NCI-H2196 treated with DMSO at 0.1 percent for 48 hours (cell line): ENCODE measurements around the gene DIP2C.
"Not testable (repeated sequence)": the region's sequence is repeated elsewhere in the genome, so short reads cannot be mapped to it uniquely, and the experiment has no call there.

ENCODE experiments used
- DNase-seq: peaks from one replicate; lab custom pipeline; 2025; ENCODE audit not compliant: unreplicated experiment; lab: John Stamatoyannopoulos, UW

Gene DIP2C

GRCh38 chr10:697097-697875 is 7.8 kb upstream of the DIP2C start:
- no peak for DNase-seq

- DNase-seq = no peak
These were observed 5.9 kb upstream of the DIP2C start for GRCh38 chr10:695396-695795.

- no peak for DNase-seq
These were observed 4.0 kb upstream of the DIP2C start for GRCh38 chr10:693506-693905.

- no peak for DNase-seq
These were observed 3.3 kb upstream of the DIP2C start for GRCh38 chr10:692682-693351.

DNA sequence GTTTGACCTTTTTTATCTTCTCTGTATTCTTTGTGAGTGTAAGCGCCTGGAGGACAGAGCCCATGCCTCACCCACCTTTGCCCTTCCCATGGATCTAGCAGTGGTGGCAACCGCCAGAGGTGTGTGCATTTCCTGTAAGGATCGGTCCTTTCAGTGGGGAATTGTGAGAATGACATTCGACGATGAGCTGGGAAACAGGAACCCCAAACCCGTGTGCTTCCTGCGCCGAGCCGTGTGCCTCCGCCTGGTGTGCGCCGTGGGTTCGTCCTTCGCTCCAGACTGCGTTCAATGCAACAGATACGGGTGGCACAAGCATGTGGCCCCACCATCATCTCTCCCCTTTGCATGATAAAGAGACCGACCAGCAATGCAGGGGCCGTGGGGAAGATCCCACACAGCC is 1.7 kb upstream of the DIP2C start:
- no peak for DNase-seq

- DNase-seq = no peak
These were observed 1.1 kb upstream of the DIP2C start for GRCh38 chr10:690372-691161.

- no peak for DNase-seq
These were observed 382 bp downstream of the DIP2C start for GRCh38 chr10:689121-689451.

GRCh38 chr10:688312-689120 is 952 bp downstream of the DIP2C start:
- DNase-seq = no peak

DNA sequence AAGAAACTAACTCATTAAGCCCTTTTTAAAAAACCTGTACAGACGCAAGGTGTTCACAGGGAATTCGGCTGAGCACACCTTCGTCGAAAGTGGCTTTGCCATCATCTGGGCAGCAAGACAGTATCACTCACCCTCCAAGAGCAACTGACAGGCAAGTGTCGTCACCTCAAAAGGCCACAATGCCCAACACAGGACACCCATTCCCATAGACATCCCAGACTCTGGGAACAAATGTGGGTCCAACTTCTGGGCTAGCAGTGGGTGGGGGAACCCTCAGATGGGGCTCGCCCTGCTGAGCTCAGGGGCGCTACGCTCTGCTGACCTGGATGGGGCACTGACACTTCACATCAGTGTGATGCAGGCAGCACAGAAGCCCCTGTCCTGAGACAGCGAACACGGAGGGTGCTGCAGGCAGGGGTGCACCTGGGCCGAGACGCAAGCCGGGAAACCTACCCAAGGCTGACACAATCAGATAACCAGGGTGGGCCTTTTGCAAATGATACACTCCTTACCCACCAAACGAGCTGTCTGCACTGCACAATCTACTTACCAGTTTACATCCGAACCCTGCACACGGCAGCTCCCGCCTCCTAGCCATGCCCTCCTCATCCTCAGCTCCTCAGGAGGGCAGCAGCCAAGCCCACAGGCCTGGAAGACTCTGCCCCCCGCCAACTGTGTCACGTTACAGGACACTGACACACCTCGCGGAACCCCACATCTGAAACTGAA is 1.7 kb downstream of the DIP2C start:
- no peak for DNase-seq

GRCh38 chr10:686155-686931 is 3.1 kb downstream of the DIP2C start:
- DNase-seq = no peak

- DNase-seq = no peak
These were observed 3.9 kb downstream of the DIP2C start for GRCh38 chr10:685613-686012.

DNA sequence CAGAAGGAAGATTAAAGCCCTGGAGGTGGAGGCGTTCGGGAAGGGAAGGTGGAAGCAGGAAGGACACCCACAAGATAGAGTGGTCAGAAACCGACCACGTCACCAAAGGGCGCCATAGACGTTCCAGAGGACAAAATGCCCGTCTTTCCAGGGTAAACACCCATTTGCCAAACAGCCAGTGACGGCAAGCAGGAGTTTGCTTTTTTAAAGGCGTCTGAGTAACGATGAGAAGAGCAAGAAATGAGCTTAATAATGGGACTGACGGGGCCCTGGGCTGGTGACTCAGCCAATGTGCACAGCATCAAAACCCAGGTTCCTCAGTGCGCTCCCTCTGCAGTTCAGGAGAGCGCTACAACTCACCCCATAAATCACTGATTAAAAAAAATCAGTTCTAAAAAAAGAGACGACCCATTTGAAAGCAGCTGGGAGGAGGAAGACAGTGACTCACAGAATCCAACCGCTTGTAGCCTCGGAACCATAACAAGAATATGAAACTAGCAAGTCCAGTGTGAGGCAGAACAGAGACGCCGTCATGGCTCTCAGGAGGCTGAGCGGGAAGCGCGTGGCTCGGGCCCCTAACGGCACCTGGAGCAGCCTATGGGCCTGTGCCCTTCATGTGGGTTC is 5.9 kb downstream of the DIP2C start:
- DNase-seq = no peak

GRCh38 chr10:682931-683447 is 6.5 kb downstream of the DIP2C start:
- no peak for DNase-seq

GRCh38 chr10:681670-682318 is 7.7 kb downstream of the DIP2C start:
- DNase-seq = no peak

DNA sequence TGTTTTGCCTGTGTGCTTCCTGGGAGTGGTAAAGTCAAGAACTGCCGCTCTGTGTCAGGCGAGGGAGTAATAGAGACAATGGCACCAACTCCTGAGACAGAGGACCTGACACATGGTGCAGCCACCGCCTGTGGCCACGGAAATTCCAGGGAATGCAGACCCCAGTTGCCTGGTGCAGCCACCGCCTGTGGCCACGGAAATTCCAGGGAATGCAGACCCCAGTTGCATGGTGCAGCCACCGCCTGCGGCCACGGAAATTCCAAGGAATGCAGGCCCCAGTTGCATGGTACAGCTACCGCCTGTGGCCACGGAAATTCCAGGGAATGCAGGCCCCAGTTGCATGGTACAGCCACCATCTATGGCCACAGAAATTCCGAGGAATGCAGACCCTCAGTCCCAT is 8.7 kb downstream of the DIP2C start:
- no peak for DNase-seq

GRCh38 chr10:680146-680545 is 9.3 kb downstream of the DIP2C start:
- DNase-seq = peak; percentile 31

GRCh38 chr10:679556-679955 is 9.9 kb downstream of the DIP2C start:
- no peak for DNase-seq

DNA sequence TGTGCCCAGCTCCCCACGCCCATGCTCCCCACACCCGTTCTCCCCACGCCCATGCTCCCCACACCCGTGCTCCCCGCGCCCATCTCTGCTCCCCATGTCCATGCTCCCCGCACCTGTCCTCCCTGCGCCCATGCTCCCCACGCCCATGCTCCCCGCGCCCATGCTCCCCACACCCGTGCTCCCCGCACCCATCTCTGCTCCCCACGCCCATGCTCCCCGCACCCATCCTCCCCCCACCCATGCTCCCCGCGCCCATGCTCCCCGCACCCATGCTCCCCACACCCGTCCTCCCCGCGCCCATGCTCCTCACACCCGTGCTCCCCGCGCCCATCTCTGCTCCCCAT is 10.8 kb downstream of the DIP2C start:
- DNase-seq = not testable (repeated sequence)
